KOPT-K1 (cell line): ENCODE data around the gene FOXM1.
A peak's percentile ranks its signal among the peaks of the same experiment; 100 is the strongest.
"Not testable (repeated sequence)": the region's sequence is repeated elsewhere in the genome, so short reads cannot be mapped to it uniquely, and the experiment has no call there.

Experiments
- H3K27ac ChIP-seq: fragments of 200-600 bp; sonication (generic); 2 replicates; pipeline ENCODE4 v1.5.1; 2016; ENCODE audit warnings: antibody characterized with exemption, mild to moderate bottlenecking, low read depth, low read length; ENCODE audit not compliant: poor library complexity, severe bottlenecking
- H3K36me3 ChIP-seq: fragments of 200-600 bp; sonication (generic); 2 replicates; pipeline ENCODE4 v1.5.1; 2017; ENCODE audit warnings: antibody characterized with exemption, mild to moderate bottlenecking, low read length, moderate library complexity; ENCODE audit not compliant: insufficient read depth
- H3K9me3 ChIP-seq: fragments of 200-600 bp; sonication (generic); 2 replicates; pipeline ENCODE4 v1.5.1; 2017; ENCODE audit warnings: antibody characterized with exemption, low read length, mild to moderate bottlenecking; ENCODE audit not compliant: insufficient read depth, poor library complexity, severe bottlenecking

The FOXM1 gene

DNA sequence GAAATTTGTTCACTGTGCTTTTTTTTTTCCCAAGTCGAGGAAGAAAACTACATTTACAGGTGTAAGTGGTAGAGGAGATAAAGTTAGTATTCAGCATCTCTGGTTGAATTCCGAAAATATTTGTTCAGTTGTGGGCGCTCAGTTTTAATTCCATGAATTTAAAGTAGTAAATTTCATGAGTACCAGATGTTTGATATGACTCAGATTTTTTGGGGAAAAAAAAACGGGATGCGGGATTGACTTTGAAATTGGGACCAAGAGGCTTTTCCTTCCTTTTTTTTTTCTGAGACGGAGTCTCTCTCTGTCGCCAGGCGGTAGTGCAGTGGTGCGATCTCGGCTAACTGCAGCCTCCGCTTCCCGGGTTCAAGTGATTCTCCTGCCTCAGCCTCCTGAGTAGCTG is 15.3 kb upstream of the FOXM1 start:
- H3K9me3 ChIP-seq, result no peaks in the 10 kb centered on the region
- H3K27ac ChIP-seq, result no peak overlapping the region
- H3K36me3 ChIP-seq, result peaks cover 24% of the 10 kb centered on the region

DNA sequence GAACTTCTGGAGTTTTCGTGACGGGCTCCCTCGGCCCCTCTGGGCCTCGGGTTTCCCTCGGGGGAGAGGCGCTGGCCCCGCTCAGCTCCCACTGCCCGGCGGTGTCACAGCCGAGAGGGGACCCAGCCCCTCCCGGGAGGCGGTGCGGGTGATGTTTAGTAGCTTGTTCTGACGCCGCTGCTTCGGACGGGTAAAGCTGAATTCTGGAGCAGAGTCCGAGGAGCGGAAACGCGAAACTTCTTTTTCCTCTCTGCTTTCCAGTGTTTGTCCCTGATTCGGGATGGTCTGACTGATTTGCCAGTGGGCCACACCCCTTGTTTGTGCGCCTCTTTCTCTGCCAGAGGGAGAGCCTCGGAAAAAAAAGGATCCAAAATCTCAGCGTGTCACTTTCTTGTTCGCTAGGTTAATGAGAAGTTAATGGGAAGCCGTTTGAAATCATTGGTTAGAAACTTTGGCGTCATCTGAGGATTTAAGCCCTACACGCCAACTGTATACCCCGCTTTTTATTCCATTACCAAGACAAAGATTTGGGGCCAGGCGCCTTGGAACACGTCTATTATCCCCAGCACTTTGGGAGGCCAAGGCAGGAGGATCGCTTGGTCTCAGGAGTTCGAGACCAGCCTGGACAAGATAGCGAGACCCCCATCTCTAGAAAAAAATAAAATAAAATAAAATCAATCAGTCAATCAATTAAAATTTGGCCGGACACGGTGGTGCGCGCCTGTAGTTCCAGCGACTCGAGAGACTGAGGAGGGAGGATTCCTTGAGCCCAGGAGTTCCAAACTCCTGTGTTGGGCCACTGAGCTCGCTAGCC is 14.5 kb upstream of the FOXM1 start:
- peaks cover 32% of the 10 kb centered on the region for H3K36me3 ChIP-seq
- H3K27ac ChIP-seq, result peak overlapping the region; percentile 77
- H3K9me3 ChIP-seq, result no peaks in the 10 kb centered on the region

DNA sequence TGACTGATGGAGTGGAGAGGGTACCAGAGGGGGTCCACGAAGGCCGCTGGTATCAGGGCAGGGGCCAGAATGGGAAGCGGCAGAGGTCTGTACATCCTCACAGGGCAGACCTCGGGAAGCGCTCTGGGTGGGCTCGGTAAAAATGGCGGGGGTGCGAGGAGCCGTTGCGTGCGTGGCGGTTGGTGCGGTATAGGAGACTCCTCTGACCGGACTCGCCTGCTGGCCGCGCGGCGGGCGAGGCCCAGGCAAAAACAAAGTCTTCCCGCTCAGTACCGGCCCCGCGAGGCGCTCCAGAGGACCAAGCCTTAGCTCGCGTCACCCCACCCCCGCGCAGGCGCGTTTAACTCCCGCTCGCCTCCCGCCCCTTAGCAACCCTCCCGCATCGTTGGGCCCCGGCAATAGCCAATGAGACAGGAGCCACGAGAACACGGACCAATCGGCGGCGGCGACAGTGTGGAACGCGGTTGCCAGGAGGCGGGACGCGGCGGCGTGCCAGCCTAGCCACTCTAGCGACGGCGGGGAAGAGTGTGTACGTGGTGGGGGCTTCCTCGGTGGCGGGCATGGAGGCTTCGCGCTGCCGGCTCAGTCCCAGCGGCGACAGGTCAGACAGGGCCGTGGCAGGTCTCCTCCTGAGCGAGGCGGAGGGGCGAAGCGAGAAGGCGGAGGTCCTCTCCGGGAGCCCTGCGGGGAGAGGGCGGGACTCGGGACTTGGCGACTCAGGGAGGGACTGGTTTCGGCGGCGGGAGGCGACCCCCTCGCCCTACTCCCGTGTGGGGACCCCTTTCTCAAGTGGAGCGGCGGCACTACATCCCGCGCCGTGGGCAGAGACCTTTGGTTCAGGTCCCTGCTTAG is 13.6 kb upstream of the FOXM1 start, which contains the start of gene TULP3:
Gene TULP3, plus strand, starts transcription at position 504 of the 852 bp plus-strand sequence. Its CDS starts 57 bp downstream, at position 561.
- Histone ChIP-seq H3K36me3 (peaks cover 40% of the 10 kb centered on the region), H3K9me3 (no peaks in the 10 kb centered on the region), H3K27ac (peak within 1 kb of the TSS; percentile 77)

- peak overlapping the region; percentile 77 for H3K27ac ChIP-seq
- H3K36me3 ChIP-seq, result peaks cover 46% of the 10 kb centered on the region
- H3K9me3 ChIP-seq, result no peaks in the 10 kb centered on the region
These were observed 13.0 kb upstream of the FOXM1 start for GRCh38 chr12:2890001-2890387.

GRCh38 chr12:2886768-2887450 is 9.9 kb upstream of the FOXM1 start:
- peaks cover 63% of the 10 kb centered on the region for H3K36me3 ChIP-seq
- no peak overlapping the region for H3K27ac ChIP-seq
- H3K9me3 ChIP-seq, result no peaks in the 10 kb centered on the region

DNA sequence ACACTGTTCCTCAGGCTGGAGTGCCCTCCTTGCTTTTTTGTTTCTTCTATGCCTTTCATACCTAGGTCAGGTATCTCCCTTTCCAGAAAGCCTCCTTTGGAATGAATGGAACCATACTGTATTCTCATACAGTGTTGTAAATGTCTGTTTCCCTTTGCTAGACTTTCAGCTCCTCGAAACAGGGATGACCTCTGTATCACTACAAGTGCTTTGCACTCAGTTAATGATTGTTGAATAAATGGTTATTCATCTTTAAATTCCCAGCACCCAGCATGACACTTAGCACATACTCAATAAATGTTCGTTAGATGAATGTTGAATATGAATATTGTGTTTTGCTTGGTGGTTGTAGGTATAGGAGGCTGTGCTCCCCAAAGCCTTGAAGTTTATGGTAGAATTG is 7.8 kb upstream of the FOXM1 start:
- Histone ChIP-seq H3K36me3 (peaks cover 84% of the 10 kb centered on the region), H3K27ac (no peak overlapping the region), H3K9me3 (no peaks in the 10 kb centered on the region)

- Histone ChIP-seq H3K9me3 (no peaks in the 10 kb centered on the region), H3K27ac (no peak overlapping the region)
These were observed 2.9 kb upstream of the FOXM1 start for GRCh38 chr12:2879853-2880252.

GRCh38 chr12:2877953-2878732 is 1.2 kb upstream of the FOXM1 start:
- Histone ChIP-seq H3K9me3 (no peaks in the 10 kb centered on the region), H3K36me3 (peaks cover 48% of the 10 kb centered on the region), H3K27ac (peak overlapping the region; percentile 96)

More at GRCh38 chr12:2879853-2880252, 2.9 kb upstream of the FOXM1 start:
- H3K36me3 ChIP-seq, result peaks cover 45% of the 10 kb centered on the region

DNA sequence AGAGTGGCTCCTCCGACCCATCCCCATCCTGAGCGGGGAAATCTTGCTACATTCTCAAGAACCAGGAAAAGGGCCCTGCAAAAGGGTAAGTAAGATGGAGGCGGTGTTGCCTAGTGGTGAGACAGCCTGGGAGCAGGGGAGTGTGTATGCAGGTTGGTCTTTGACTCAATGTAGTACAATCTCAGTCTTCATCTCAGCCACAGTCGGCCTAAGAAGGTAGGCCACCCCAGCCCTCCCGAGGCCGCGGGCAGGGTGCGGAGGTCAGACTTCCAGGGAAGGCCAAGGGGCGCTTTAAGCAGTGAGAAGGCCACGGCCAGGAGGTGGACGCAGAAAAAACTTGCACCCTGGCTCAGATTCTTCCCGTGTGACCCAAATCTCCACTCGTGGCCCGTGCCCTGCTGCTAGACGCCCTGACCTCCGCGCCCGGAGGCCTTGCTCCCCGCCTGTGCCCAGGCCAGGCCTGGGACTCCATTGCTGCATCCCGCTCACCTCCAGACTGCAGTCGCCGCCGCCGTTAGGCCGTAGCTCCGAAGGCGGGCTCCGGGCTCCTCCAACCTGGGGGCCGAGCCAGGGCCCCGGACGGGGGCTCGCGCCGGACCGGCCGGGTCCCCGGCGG is 435 bp downstream of the FOXM1 start:
- no peaks in the 10 kb centered on the region for H3K9me3 ChIP-seq
- peak overlapping the region; percentile 96 for H3K27ac ChIP-seq
- H3K36me3 ChIP-seq, result peaks cover 59% of the 10 kb centered on the region

DNA sequence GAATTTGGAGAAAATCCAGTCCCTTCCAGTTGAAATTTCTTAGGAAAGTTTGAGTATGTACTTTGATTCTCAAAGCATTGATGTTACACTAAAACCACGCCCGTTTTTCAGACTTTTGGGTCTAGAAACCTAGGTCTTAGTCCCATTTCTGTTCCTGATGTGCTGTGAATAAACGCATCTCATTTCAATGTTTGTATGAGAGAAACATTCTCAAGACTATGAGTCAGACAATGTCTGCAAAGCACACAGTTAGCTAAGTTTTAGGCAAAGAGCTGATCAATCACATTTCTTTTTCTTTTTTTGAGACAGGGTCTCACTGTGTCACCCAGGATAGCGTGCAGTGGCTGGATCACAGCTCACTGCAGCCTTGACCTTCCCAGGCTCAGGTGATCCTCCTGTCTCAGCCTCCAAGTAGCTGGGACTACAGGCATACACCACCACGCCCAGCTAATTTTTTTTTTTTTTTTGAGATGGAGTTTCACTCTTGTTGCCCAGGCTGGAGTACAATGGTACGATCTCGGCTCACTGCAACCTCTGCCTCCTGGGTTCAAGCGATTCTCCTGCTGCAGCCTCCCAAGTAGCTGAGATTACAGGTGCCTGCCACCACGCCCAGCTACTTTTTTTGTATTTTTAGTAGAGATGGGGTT is 7.9 kb downstream of the FOXM1 start:
- not testable (repeated sequence) for H3K27ac ChIP-seq, H3K9me3 ChIP-seq
- peaks cover 100% of the 10 kb centered on the region for H3K36me3 ChIP-seq

GRCh38 chr12:2864198-2864597 is 12.8 kb downstream of the FOXM1 start:
- Histone ChIP-seq H3K9me3 (no peaks in the 10 kb centered on the region), H3K36me3 (peaks cover 98% of the 10 kb centered on the region), H3K27ac (no peak overlapping the region)

DNA sequence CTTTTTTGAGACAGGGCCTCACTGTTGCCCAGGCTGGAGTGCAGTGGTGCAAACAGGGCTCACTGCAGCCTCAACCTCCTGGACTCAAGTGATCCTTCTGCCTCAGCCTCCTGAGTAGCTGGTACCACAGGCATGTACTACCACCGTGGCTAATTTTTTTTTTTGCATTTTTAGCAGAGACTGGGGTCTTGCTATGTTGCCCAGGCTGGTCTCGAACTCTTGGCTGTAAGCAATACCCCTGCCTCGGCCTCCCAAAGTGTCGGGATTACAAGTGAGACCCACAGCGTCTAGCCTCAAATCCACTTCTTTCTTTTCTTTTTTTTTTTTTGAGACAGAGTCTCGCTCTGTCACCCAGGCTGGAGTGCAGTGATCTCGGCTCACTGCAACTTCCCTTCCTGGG is 13.6 kb downstream of the FOXM1 start:
- peaks cover 98% of the 10 kb centered on the region for H3K36me3 ChIP-seq
- H3K9me3 ChIP-seq, H3K27ac ChIP-seq: not testable (repeated sequence)

DNA sequence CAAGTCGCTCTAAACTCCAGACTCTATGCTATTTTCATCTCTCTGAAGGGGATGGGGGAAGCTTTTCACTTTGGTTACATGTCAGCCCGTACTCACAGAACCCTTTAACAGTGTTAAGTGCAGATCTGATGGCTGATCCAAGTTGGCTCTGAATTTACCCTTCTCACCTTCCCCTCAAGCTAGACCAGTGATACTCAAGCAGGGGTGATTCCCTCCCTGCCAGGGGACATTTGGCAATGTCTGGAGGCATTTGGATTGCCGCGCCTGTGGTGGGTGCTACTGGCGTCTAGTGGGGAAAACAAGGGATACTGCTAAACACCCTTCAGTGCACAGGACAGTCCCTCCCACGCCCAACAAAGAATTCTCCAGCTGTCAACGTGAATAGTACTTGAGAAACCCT is 14.1 kb downstream of the FOXM1 start:
- Histone ChIP-seq H3K36me3 (peaks cover 98% of the 10 kb centered on the region), H3K27ac (no peak overlapping the region), H3K9me3 (no peaks in the 10 kb centered on the region)

- H3K9me3 ChIP-seq, result no peaks in the 10 kb centered on the region
- no peak overlapping the region for H3K27ac ChIP-seq
- H3K36me3 ChIP-seq, result peaks cover 92% of the 10 kb centered on the region
These were observed 16.8 kb downstream of the FOXM1 start for GRCh38 chr12:2860170-2860569.
